HFF-Myc (cell line): ENCODE data around the gene FMN2.

Source experiments
- DNase-seq: peaks from one replicate; pipeline ENCODE4 v3.0.0-alpha.2; 2011; ENCODE audit warnings: low read depth; ENCODE audit errors: extremely low read depth
- H3K4me3 ChIP-seq: replicated peaks from 2 replicates; pipeline ENCODE4 v1.5.1; 2011; ENCODE audit warnings: low read depth, mild to moderate bottlenecking, control low read depth, low read length
- TF ChIP-seq, protein P1 (sequence below): IDR thresholded peaks from 2 replicates; pipeline ENCODE4 v1.5.1; 2012; ENCODE audit warnings: mild to moderate bottlenecking, low read depth, low read length, control low read depth; ENCODE audit errors: missing control alignments

Gene FMN2

GRCh38 chr1:240084749-240085148 is 6.9 kb upstream of the FMN2 start:
- TF ChIP-seq, protein P1, sequence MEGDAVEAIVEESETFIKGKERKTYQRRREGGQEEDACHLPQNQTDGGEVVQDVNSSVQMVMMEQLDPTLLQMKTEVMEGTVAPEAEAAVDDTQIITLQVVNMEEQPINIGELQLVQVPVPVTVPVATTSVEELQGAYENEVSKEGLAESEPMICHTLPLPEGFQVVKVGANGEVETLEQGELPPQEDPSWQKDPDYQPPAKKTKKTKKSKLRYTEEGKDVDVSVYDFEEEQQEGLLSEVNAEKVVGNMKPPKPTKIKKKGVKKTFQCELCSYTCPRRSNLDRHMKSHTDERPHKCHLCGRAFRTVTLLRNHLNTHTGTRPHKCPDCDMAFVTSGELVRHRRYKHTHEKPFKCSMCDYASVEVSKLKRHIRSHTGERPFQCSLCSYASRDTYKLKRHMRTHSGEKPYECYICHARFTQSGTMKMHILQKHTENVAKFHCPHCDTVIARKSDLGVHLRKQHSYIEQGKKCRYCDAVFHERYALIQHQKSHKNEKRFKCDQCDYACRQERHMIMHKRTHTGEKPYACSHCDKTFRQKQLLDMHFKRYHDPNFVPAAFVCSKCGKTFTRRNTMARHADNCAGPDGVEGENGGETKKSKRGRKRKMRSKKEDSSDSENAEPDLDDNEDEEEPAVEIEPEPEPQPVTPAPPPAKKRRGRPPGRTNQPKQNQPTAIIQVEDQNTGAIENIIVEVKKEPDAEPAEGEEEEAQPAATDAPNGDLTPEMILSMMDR, result no peak
- DNase-seq, result no peak
- H3K4me3 ChIP-seq, result no peak overlapping the region

DNA sequence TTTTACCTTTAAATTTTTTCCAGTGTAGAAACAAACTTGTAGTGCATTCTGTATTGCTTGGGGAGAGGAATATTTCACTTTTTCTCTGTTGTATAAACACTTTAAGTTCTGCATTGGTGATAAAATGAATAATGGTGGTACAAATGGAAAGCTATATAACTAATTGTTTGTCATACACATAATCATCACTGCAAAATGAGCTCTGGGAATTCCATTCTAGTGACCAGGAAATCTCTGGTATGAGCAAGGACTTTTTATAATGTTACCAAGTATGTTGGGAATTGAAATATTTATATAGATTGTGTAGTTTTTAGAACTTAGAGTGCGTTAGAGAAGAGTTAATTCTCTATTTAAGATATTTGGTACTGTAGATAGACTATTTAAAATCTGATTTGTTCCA is 5.0 kb upstream of the FMN2 start:
- no peak for DNase-seq
- no peak overlapping the region for H3K4me3 ChIP-seq
- TF ChIP-seq, protein P1, result no peak

- DNase-seq, result no peak
- TF ChIP-seq, protein P1, result no peak
- no peak overlapping the region for H3K4me3 ChIP-seq
These were observed 1.7 kb upstream of the FMN2 start for GRCh38 chr1:240090014-240090413.

DNA sequence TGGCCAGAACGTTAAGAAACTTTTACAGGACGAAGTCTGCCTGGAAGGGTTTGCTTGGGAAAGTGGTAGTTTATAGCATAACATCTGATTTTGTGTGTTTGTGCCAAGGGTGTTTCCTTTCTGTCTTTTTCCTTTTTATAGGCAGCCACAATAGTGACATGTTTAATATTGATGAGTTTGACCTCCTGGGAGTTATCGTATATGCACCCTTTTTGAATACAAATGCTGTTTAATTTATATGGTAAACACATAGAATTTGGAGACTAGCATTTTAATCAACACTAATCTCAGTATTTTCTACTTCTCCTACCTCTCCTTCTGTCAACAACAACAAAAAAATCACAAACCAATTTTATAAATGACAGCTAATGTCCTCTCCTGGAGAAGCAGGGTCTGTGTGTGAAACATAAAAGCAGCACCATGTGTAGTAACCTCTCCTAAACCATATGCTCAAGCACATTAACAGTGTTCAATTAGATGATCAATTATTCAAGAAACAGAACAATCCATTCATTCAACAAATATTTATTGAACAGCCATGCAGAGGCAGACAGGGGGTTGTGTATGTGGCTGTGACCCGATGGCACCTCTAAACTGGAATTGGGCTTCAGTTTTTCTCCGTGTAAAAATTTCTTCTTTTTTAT is 604 bp upstream of the FMN2 start:
- TF ChIP-seq, protein P1, result no peak
- no peak for DNase-seq
- peak overlapping the region; percentile 86 for H3K4me3 ChIP-seq

- TF ChIP-seq, protein P1, result peak; percentile 35
- no peak for DNase-seq
- peak overlapping the region; percentile 86 for H3K4me3 ChIP-seq
These were observed 827 bp downstream of the FMN2 start for GRCh38 chr1:240092301-240093119.

DNA sequence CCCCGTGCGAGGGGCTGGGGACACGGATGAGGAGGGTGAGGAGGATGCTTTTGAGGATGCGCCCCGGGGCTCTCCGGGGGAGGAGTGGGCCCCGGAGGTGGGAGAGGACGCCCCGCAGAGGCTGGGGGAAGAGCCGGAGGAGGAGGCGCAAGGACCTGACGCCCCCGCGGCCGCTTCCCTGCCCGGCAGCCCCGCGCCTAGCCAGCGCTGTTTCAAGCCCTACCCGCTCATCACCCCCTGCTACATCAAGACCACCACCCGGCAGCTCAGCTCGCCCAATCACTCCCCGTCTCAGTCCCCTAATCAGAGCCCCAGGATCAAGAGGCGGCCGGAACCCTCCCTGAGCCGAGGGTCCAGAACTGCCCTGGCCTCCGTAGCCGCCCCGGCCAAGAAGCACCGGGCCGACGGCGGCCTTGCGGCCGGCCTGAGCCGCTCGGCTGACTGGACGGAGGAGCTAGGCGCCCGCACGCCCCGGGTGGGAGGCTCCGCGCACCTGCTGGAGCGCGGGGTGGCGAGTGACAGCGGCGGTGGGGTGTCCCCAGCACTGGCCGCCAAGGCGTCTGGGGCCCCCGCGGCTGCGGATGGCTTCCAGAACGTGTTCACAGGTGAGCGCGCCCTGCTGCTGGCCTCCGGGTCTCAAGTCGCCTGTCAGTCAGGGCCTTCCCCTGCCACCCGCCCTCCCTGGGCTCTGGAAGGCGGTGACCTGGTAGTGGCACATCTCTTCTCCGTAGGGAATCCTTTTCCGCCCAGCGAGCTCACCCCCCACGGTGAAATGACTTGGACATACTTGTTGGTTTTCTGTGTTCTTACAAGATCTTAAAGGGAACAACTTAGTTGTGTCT is 1.7 kb downstream of the FMN2 start:
- DNase-seq, result no peak
- H3K4me3 ChIP-seq, result peak overlapping the region; percentile 86
- TF ChIP-seq, protein P1, result no peak
